HFFc6 (cell line): ENCODE measurements around the gene ZFAND6. TPM values are rescaled to one million over a fixed set of nuclear protein-coding genes. Genes with fewer than 3 reads are reported as not detected.

Experiments
- DNase-seq: peaks from one replicate; pipeline ENCODE4 v3.0.0-alpha.2; 2018
- H3K27ac Mint-ChIP-seq: 2 replicates; pipeline ENCODE4 v1.8.0; 2020; ENCODE audit warnings: mild to moderate bottlenecking, mixed read lengths
- H3K27me3 Mint-ChIP-seq: 2 replicates; pipeline ENCODE4 v1.8.0; 2021; ENCODE audit warnings: mild to moderate bottlenecking, moderate library complexity, mixed read lengths; ENCODE audit not compliant: insufficient read depth
- H3K36me3 Mint-ChIP-seq: 2 replicates; pipeline ENCODE4 v1.8.0; 2021; ENCODE audit warnings: low read depth, mixed read lengths
- H3K4me1 Mint-ChIP-seq: 2 replicates; pipeline ENCODE4 v1.8.0; 2020; ENCODE audit warnings: low read depth, mixed read lengths
- H3K4me3 Mint-ChIP-seq: 2 replicates; pipeline ENCODE4 v1.8.0; 2020; ENCODE audit warnings: mild to moderate bottlenecking, moderate library complexity, mixed read lengths
- H3K9me3 Mint-ChIP-seq: 2 replicates; pipeline ENCODE4 v1.8.0; 2020; ENCODE audit warnings: mild to moderate bottlenecking, mixed read lengths
- total RNA-seq, 6 experiments: library from RNA; stranded (reverse); fragmentation: NEBNext Ultra II Directional; extraction: Animal tissue kit (Norgen Biotek cat#: 25700); gene quantifications; 2 replicates in 1 of 6; 3 replicates in 5 of 6; pipeline ENCODE4 v1.2.3, GENCODE V29; 2021
- TF ChIP-seq, protein P1 (sequence below): fragments of 200-600 bp; sonication (generic); IDR thresholded peaks from 2 replicates; pipeline ENCODE4 v1.5.0; 2021; ENCODE audit warnings: antibody characterized with exemption, mild to moderate bottlenecking

ZFAND6 gene
- total RNA-seq, 6 experiments from 2014 or later = 49.0 to 62.6 (median 57.6) TPM

GRCh38 chr15:80176443-80176842 is 117.0 kb downstream of the ZFAND6 start:
- Mint-ChIP-seq H3K4me3 (no peak overlapping the region), H3K27ac (no peak overlapping the region), H3K27me3 (no peaks in the 10 kb centered on the region; the same call in 1 of the 2 replicates), H3K4me1 (peaks cover 74% of the 10 kb centered on the region), H3K36me3 (peaks cover 44% of the 10 kb centered on the region), H3K9me3 (peaks cover 25% of the 10 kb centered on the region)
- DNase-seq = no peak
- TF ChIP-seq, protein P1, sequence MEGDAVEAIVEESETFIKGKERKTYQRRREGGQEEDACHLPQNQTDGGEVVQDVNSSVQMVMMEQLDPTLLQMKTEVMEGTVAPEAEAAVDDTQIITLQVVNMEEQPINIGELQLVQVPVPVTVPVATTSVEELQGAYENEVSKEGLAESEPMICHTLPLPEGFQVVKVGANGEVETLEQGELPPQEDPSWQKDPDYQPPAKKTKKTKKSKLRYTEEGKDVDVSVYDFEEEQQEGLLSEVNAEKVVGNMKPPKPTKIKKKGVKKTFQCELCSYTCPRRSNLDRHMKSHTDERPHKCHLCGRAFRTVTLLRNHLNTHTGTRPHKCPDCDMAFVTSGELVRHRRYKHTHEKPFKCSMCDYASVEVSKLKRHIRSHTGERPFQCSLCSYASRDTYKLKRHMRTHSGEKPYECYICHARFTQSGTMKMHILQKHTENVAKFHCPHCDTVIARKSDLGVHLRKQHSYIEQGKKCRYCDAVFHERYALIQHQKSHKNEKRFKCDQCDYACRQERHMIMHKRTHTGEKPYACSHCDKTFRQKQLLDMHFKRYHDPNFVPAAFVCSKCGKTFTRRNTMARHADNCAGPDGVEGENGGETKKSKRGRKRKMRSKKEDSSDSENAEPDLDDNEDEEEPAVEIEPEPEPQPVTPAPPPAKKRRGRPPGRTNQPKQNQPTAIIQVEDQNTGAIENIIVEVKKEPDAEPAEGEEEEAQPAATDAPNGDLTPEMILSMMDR = no peak

GRCh38 chr15:80177156-80177555 is 117.7 kb downstream of the ZFAND6 start:
- no peak overlapping the region for H3K27ac Mint-ChIP-seq
- peaks cover 25% of the 10 kb centered on the region for H3K9me3 Mint-ChIP-seq
- no peak overlapping the region for H3K4me3 Mint-ChIP-seq
- TF ChIP-seq, protein P1 = no peak
- DNase-seq = no peak
- H3K4me1 Mint-ChIP-seq = peaks cover 79% of the 10 kb centered on the region
- peaks cover 50% of the 10 kb centered on the region for H3K36me3 Mint-ChIP-seq
- no peaks in the 10 kb centered on the region; the same call in 1 of the 2 replicates for H3K27me3 Mint-ChIP-seq

DNA sequence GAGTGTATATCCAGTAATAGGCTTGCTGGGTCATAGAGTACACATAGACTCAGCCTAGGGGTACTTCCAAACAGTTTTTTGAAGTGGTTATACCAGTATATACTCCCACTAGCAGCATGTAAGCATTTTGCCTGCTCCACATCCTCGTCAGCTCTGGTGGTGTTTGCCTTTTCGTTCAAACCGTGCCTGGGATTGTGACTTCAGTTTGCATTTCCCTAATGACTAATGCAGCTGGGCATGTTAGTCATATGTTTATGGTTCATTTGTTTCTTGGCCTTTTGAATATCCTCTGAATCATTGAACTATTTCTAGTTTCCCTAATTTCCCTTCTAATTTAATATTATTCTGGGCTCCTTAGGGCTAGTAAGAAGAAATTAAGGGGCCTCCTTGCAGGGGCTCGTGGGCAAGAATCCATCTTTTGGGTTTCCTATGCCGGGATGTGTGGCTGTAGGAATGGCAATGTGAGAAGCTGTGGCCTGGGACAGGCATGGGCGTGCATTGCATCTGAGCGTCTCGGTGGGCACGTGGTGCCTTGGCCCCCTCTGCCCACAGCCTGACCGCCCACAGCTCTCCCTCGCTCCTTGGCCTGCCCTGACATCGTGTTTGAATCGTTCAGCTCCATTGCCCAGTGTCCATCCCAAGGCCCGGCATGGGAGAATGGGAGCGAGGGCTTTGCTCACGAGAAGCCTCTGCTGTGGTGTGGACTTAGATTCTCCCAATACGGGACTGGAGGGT is 119.7 kb downstream of the ZFAND6 start:
- H3K27ac Mint-ChIP-seq = peak overlapping the region; percentile 84
- TF ChIP-seq, protein P1 = no peak
- peaks cover 25% of the 10 kb centered on the region for H3K9me3 Mint-ChIP-seq

DNA sequence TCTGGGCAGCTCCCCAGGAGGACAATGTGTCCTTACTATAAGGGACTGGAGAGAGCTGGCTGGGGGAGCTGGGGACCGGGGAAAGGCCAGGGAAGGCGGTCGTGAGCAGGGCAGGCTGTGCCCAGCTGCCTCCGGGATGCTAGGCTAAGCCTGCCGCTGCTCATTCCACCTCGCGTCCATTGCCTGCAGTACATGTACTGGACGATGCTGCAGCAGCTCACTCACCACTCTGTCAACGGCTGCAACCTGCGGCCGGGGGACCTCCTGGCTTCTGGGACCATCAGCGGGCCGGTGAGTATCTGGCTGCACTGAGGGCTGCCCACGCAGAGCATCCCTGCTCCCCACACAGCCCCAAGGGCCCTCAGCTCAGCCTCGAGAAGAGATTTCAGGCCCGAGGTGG is 120.5 kb downstream of the ZFAND6 start:
- Mint-ChIP-seq H3K4me1 (peaks cover 70% of the 10 kb centered on the region), H3K4me3 (no peak overlapping the region; the same call in 1 of the 2 replicates), H3K27ac (peak overlapping the region; percentile 84), H3K36me3 (peaks cover 70% of the 10 kb centered on the region), H3K27me3 (no peaks in the 10 kb centered on the region; the same call in 1 of the 2 replicates), H3K9me3 (peaks cover 25% of the 10 kb centered on the region)
- TF ChIP-seq, protein P1 = no peak
- DNase-seq = no peak

More for the DNA sequence above, 119.7 kb downstream of the ZFAND6 start:
- Mint-ChIP-seq H3K4me1 (peaks cover 77% of the 10 kb centered on the region), H3K36me3 (peaks cover 63% of the 10 kb centered on the region), H3K4me3 (peak overlapping the region; percentile 62), H3K27me3 (no peaks in the 10 kb centered on the region; the same call in 1 of the 2 replicates)
- peak; percentile 91 for DNase-seq

- TF ChIP-seq, protein P1 = peak; percentile 34; the same call in 1 of the 2 replicates
- H3K4me1 Mint-ChIP-seq = peaks cover 69% of the 10 kb centered on the region
- H3K27me3 Mint-ChIP-seq = no peaks in the 10 kb centered on the region; the same call in 1 of the 2 replicates
- H3K9me3 Mint-ChIP-seq = peaks cover 25% of the 10 kb centered on the region
- H3K4me3 Mint-ChIP-seq = no peak overlapping the region
- peaks cover 75% of the 10 kb centered on the region for H3K36me3 Mint-ChIP-seq
- DNase-seq = no peak
- no peak overlapping the region; the same call in 1 of the 2 replicates for H3K27ac Mint-ChIP-seq
These were observed 121.0 kb downstream of the ZFAND6 start for GRCh38 chr15:80180468-80180867.
